Spleen (tissue), 7 donors: Measurements from ENCODE around the gene SDCBP2.

Experiments
- POLR2A ChIP-seq, 3 donors: fragments of 450-650 bp; IDR thresholded peaks; one replicate each; pipeline ENCODE4 v1.5.1; 2017; ENCODE audit warnings: antibody characterized with exemption in 3 of 3, mild to moderate bottlenecking in 1 of 3
- POLR2AphosphoS5 ChIP-seq, 3 donors: sonication (generic); formaldehyde crosslinking; IDR thresholded peaks; one replicate each; pipeline ENCODE4 v1.5.1; 2017; ENCODE audit warnings: antibody characterized with exemption in 3 of 3
- TF ChIP-seq, protein P1 (sequence below), 11 experiments: fragments of 200-600 bp in 7 of 11; fragments of 450-650 bp in 4 of 11; sonication (generic) in 4 of 11; IDR thresholded peaks in 8 of 11; conservative IDR thresholded peaks in 3 of 11; 1 replicate in 7 of 11; 2 replicates in 4 of 11; pipeline versions ENCODE4 v1.4.0 to v1.8.0; 2016 to 2021; ENCODE audit warnings: antibody characterized with exemption in 11 of 11, inconsistent platforms in 4 of 11, mild to moderate bottlenecking in 1 of 11
- donor health status: DM: no; HTN: no; CAD: no; lungs with moderate emphysema.
- donor health status: DM: no; HTN: no; CAD: no.
- donor health status: DM: no; HTN: no; CAD: no.

DNA sequence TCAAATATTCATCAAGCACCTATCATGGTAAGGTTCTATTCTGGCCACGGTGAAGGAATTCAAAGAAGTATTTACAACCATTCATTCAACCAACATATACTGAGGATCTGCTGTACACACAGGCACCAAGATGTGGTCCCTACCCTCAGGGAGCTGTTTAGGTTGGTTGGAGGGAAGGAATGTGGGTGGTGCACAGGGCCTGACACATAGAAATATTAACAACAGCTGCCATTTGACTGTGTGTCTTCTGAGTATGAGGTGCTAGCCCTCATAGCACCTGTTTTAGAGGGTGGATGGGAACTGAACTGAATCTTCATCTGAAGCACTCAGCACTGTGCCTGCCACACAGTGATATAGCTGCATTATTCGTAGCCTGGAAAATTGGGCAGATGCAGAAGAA lies 55.6 kb downstream of the SDCBP2 start:
- TF ChIP-seq, protein P1, sequence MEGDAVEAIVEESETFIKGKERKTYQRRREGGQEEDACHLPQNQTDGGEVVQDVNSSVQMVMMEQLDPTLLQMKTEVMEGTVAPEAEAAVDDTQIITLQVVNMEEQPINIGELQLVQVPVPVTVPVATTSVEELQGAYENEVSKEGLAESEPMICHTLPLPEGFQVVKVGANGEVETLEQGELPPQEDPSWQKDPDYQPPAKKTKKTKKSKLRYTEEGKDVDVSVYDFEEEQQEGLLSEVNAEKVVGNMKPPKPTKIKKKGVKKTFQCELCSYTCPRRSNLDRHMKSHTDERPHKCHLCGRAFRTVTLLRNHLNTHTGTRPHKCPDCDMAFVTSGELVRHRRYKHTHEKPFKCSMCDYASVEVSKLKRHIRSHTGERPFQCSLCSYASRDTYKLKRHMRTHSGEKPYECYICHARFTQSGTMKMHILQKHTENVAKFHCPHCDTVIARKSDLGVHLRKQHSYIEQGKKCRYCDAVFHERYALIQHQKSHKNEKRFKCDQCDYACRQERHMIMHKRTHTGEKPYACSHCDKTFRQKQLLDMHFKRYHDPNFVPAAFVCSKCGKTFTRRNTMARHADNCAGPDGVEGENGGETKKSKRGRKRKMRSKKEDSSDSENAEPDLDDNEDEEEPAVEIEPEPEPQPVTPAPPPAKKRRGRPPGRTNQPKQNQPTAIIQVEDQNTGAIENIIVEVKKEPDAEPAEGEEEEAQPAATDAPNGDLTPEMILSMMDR (IDR thresholded peaks at IDR 0.05 in 8 of 11, conservative IDR thresholded peaks at IDR 0.05 in 3 of 11): no peak
- TF ChIP-seq POLR2AphosphoS5 (IDR thresholded peaks at IDR 0.05): no peak
- no peak for TF ChIP-seq POLR2A (IDR thresholded peaks at IDR 0.05)
